Naive thymus-derived CD8-positive, alpha-beta T cell (primary cell): ENCODE measurements around the gene PVALEF. TPM values are rescaled to one million over a fixed set of nuclear protein-coding genes. Genes with fewer than 3 reads are reported as not detected.
A peak's percentile ranks its signal among the peaks of the same experiment; 100 is the strongest.

Experiments
- ATAC-seq, 2 donors: fragments of 150-1000 bp; cut with Tn5 transposase in 1 of 2; sonication (Bioruptor Pico), chemical (Tn5 transposase) in 1 of 2; 1 replicate in 1 of 2; 2 replicates in 1 of 2; pipeline ENCODE4 v1.10.0; 2021; ENCODE audit warnings: mild to moderate bottlenecking in 2 of 2, moderate library complexity in 2 of 2
- POLR2A ChIA-PET: fragments of 350-600 bp; sonication (Branson Sonifier 250); formaldehyde crosslinking; loops from one replicate; lab custom pipeline; 2021; ENCODE audit warnings: antibody characterized with exemption; lab: Charles Lee
- DNase-seq, 10 donors: peaks; one replicate each; pipeline versions ENCODE4 v3.0.0 to v3.0.0-alpha.2; 2020 to 2022
- H3K27ac Mint-ChIP-seq, 10 donors: one replicate each; pipeline ENCODE4 v1.8.0; 2020 to 2022; ENCODE audit warnings: mild to moderate bottlenecking in 10 of 10, mixed read lengths in 10 of 10, moderate library complexity in 4 of 10, inconsistent platforms in 1 of 10
- H3K27me3 Mint-ChIP-seq, 5 donors: one replicate each; pipeline ENCODE4 v1.8.0; 2021 to 2022; ENCODE audit warnings: mixed read lengths in 5 of 5
- H3K36me3 Mint-ChIP-seq, 3 donors: one replicate each; pipeline ENCODE4 v1.8.0; 2020 to 2022; ENCODE audit warnings: mixed read lengths in 3 of 3, mild to moderate bottlenecking in 2 of 3, inconsistent platforms in 1 of 3
- H3K4me1 Mint-ChIP-seq, 4 donors: one replicate each; pipeline ENCODE4 v1.8.0; 2021 to 2022; ENCODE audit warnings: mixed read lengths in 4 of 4
- H3K4me3 Mint-ChIP-seq, 10 donors: one replicate each; pipeline ENCODE4 v1.8.0; 2020 to 2022; ENCODE audit warnings: mild to moderate bottlenecking in 10 of 10, mixed read lengths in 10 of 10, moderate library complexity in 6 of 10, inconsistent platforms in 1 of 10
- H3K9me3 Mint-ChIP-seq, 9 donors: one replicate each; pipeline ENCODE4 v1.8.0; 2020 to 2022; ENCODE audit warnings: mixed read lengths in 9 of 9, mild to moderate bottlenecking in 3 of 9, inconsistent platforms in 1 of 9, moderate library complexity in 1 of 9
- polyA plus RNA-seq, 3 donors: library from polyadenylated mRNA; unstranded; fragments of 300-500 nt; fragmentation: Illumina TruSeq; gene quantifications; one replicate each; pipeline ENCODE4 v1.2.3, GENCODE V29; 2021
- total RNA-seq, 8 experiments: library from RNA in 2 of 8; stranded (reverse) in 2 of 8; gene quantifications; one replicate each; pipeline ENCODE4 v1.2.3 and lab custom pipeline; 2021 to 2026

Gene PVALEF
- total and polyA plus RNA-seq, 5 experiments from 2014 or later, result not detected

GRCh38 chr17:81187586-81188490, 22.5 kb downstream of the PVALEF start:
- H3K9me3 Mint-ChIP-seq, result no peaks in the 10 kb centered on the region
- H3K36me3 Mint-ChIP-seq, result no peaks in the 10 kb centered on the region
- H3K27ac Mint-ChIP-seq, result no peak overlapping the region
- DNase-seq (no peak), ATAC-seq (no peak)
- H3K4me3 Mint-ChIP-seq, result no peak overlapping the region
- POLR2A ChIA-PET, result no interaction called here
- H3K4me1 Mint-ChIP-seq, result peaks cover 0 to 2% (median 0%) of the 10 kb centered on the region in 4 donors
- H3K27me3 Mint-ChIP-seq, result peaks cover 0 to 2% (median 2%) of the 10 kb centered on the region in 5 donors

- ATAC-seq, result no peak
- H3K4me1 Mint-ChIP-seq, result peaks cover 0 to 2% (median 0%) of the 10 kb centered on the region in 4 donors
These were observed 23.2 kb downstream of the PVALEF start for GRCh38 chr17:81188491-81188840.

GRCh38 chr17:81189016-81189415, 23.7 kb downstream of the PVALEF start:
- Mint-ChIP-seq H3K4me1 (peaks cover 0 to 2% (median 0%) of the 10 kb centered on the region in 4 donors), H3K27me3 (peaks cover 0 to 2% (median 0%) of the 10 kb centered on the region in 5 donors), H3K4me3 (no peak overlapping the region), H3K36me3 (no peaks in the 10 kb centered on the region), H3K27ac (peak overlapping the region in 2 of 10 donors; percentile 9 to 52), H3K9me3 (no peaks in the 10 kb centered on the region)
- ATAC-seq (no peak), DNase-seq (no peak)
- POLR2A ChIA-PET, result no interaction called here

More at GRCh38 chr17:81188491-81188840, 23.2 kb downstream of the PVALEF start:
- Mint-ChIP-seq H3K27me3 (peaks cover 0 to 2% (median 0%) of the 10 kb centered on the region in 5 donors), H3K36me3 (no peaks in the 10 kb centered on the region), H3K4me3 (no peak overlapping the region), H3K27ac (no peak overlapping the region), H3K9me3 (no peaks in the 10 kb centered on the region)
- POLR2A ChIA-PET, result no interaction called here
- no peak for DNase-seq

- Mint-ChIP-seq H3K36me3 (peaks cover 0 to 3% (median 0%) of the 10 kb centered on the region in 3 donors), H3K27me3 (no peaks in the 10 kb centered on the region), H3K9me3 (no peaks in the 10 kb centered on the region), H3K4me3 (no peak overlapping the region), H3K27ac (no peak overlapping the region), H3K4me1 (peaks cover 0 to 2% (median 0%) of the 10 kb centered on the region in 4 donors)
- no peak for ATAC-seq
- no peak for DNase-seq
- POLR2A ChIA-PET, result no interaction called here
These were observed 24.6 kb downstream of the PVALEF start for GRCh38 chr17:81189670-81190530.

- H3K9me3 Mint-ChIP-seq, result no peaks in the 10 kb centered on the region
- POLR2A ChIA-PET, result no interaction called here
- no peak overlapping the region for H3K4me3 Mint-ChIP-seq
- peaks cover 0 to 3% (median 0%) of the 10 kb centered on the region in 3 donors for H3K36me3 Mint-ChIP-seq
- peaks cover 0 to 2% (median 0%) of the 10 kb centered on the region in 4 donors for H3K4me1 Mint-ChIP-seq
- ATAC-seq, result no peak
- no peak for DNase-seq
- H3K27me3 Mint-ChIP-seq, result no peaks in the 10 kb centered on the region
- H3K27ac Mint-ChIP-seq, result no peak overlapping the region
These were observed 25.3 kb downstream of the PVALEF start for GRCh38 chr17:81190591-81190990.

GRCh38 chr17:81191116-81191515, 25.8 kb downstream of the PVALEF start:
- ATAC-seq (no peak), DNase-seq (no peak)
- H3K27me3 Mint-ChIP-seq, result no peaks in the 10 kb centered on the region
- no peak overlapping the region for H3K4me3 Mint-ChIP-seq
- no peaks in the 10 kb centered on the region for H3K9me3 Mint-ChIP-seq
- H3K36me3 Mint-ChIP-seq, result peaks cover 0 to 3% (median 0%) of the 10 kb centered on the region in 3 donors
- H3K27ac Mint-ChIP-seq, result no peak overlapping the region
- POLR2A ChIA-PET, result no interaction called here
- peaks cover 0 to 2% (median 0%) of the 10 kb centered on the region in 4 donors for H3K4me1 Mint-ChIP-seq

- POLR2A ChIA-PET, result no interaction called here
- Mint-ChIP-seq H3K4me1 (peaks cover 0 to 2% (median 0%) of the 10 kb centered on the region in 4 donors), H3K36me3 (peaks cover 0 to 3% (median 0%) of the 10 kb centered on the region in 3 donors)
These were observed 26.3 kb downstream of the PVALEF start for GRCh38 chr17:81191646-81192045.

GRCh38 chr17:81192386-81193050, 27.2 kb downstream of the PVALEF start:
- Mint-ChIP-seq H3K27me3 (no peaks in the 10 kb centered on the region), H3K9me3 (no peaks in the 10 kb centered on the region), H3K4me1 (peaks cover 0 to 2% (median 0%) of the 10 kb centered on the region in 4 donors), H3K4me3 (no peak overlapping the region), H3K36me3 (peaks cover 0 to 3% (median 0%) of the 10 kb centered on the region in 3 donors), H3K27ac (no peak overlapping the region)
- ATAC-seq (no peak), DNase-seq (no peak)
- POLR2A ChIA-PET, result no interaction called here

More at GRCh38 chr17:81191646-81192045, 26.3 kb downstream of the PVALEF start:
- no peaks in the 10 kb centered on the region for H3K27me3 Mint-ChIP-seq
- H3K4me3 Mint-ChIP-seq, result no peak overlapping the region
- H3K27ac Mint-ChIP-seq, result no peak overlapping the region
- no peaks in the 10 kb centered on the region for H3K9me3 Mint-ChIP-seq
- ATAC-seq (no peak), DNase-seq (no peak)

GRCh38 chr17:81193051-81193410, 27.7 kb downstream of the PVALEF start:
- Mint-ChIP-seq H3K36me3 (peaks cover 0 to 3% (median 0%) of the 10 kb centered on the region in 3 donors), H3K4me1 (peaks cover 0 to 2% (median 0%) of the 10 kb centered on the region in 4 donors), H3K27me3 (no peaks in the 10 kb centered on the region), H3K9me3 (no peaks in the 10 kb centered on the region), H3K27ac (no peak overlapping the region), H3K4me3 (no peak overlapping the region)
- POLR2A ChIA-PET, result no interaction called here
- DNase-seq, result no peak
- ATAC-seq, result no peak

- ATAC-seq, result no peak
These were observed 28.3 kb downstream of the PVALEF start for GRCh38 chr17:81193470-81194224.

GRCh38 chr17:81194225-81194760, 29.0 kb downstream of the PVALEF start:
- DNase-seq, result no peak
- Mint-ChIP-seq H3K27me3 (no peaks in the 10 kb centered on the region), H3K36me3 (peaks cover 0 to 3% (median 0%) of the 10 kb centered on the region in 3 donors), H3K27ac (no peak overlapping the region), H3K4me1 (no peaks in the 10 kb centered on the region), H3K9me3 (no peaks in the 10 kb centered on the region), H3K4me3 (no peak overlapping the region)
- ATAC-seq, result no peak
- POLR2A ChIA-PET, result interaction anchor here (0.6 kb wide), 1 partner anchor 8 kb away, joined by 3 read pairs; no protein-coding TSS in a partner anchor

More at GRCh38 chr17:81193470-81194224, 28.3 kb downstream of the PVALEF start:
- Mint-ChIP-seq H3K4me3 (no peak overlapping the region), H3K9me3 (no peaks in the 10 kb centered on the region), H3K4me1 (peaks cover 0 to 2% (median 0%) of the 10 kb centered on the region in 4 donors), H3K36me3 (peaks cover 0 to 3% (median 0%) of the 10 kb centered on the region in 3 donors), H3K27me3 (no peaks in the 10 kb centered on the region), H3K27ac (no peak overlapping the region)
- POLR2A ChIA-PET, result interaction anchor here (0.6 kb wide), 1 partner anchor 9 kb away, joined by 3 read pairs; no protein-coding TSS in a partner anchor
- no peak for DNase-seq
